Astrocyte of the spinal cord (primary cell): ENCODE results near the gene USP25.

Source experiments
- DNase-seq: peaks from one replicate; pipeline ENCODE4 v3.0.0; 2011; ENCODE audit warnings: low read depth, low spot score
- H3K4me3 ChIP-seq: 2 replicates; pipeline ENCODE4 v1.5.1; 2011; ENCODE audit warnings: low read depth, mild to moderate bottlenecking, low read length, moderate library complexity
- CTCF ChIP-seq: IDR thresholded peaks from 2 replicates; pipeline ENCODE4 v1.5.1; 2012; ENCODE audit warnings: low read depth, mild to moderate bottlenecking, low read length, inconsistent platforms
- in situ Hi-C: cut with HindIII; loops from 2 replicates; pipeline ENCODE4 v1.10.0; 2017; ENCODE audit warnings: low sequenced_read_pairs

The USP25 gene

GRCh38 chr21:15839601-15840000, 109.8 kb downstream of the USP25 start:
- peak; percentile 65 for DNase-seq
- H3K4me3 ChIP-seq = no peak overlapping the region
- in situ Hi-C loops = no loop called here
- TF ChIP-seq CTCF = no peak

- TF ChIP-seq CTCF = no peak
- DNase-seq = no peak
- in situ Hi-C loops = no loop called here
- no peak overlapping the region for H3K4me3 ChIP-seq
These were observed 110.6 kb downstream of the USP25 start for GRCh38 chr21:15840406-15840805.

- in situ Hi-C loops = no loop called here
- no peak overlapping the region for H3K4me3 ChIP-seq
- TF ChIP-seq CTCF = no peak
- DNase-seq = peak; percentile 80
These were observed 112.2 kb downstream of the USP25 start for GRCh38 chr21:15841856-15842564.

GRCh38 chr21:15842565-15842880, 112.7 kb downstream of the USP25 start:
- in situ Hi-C loops = no loop called here
- no peak for DNase-seq
- no peak for TF ChIP-seq CTCF
- H3K4me3 ChIP-seq = no peak overlapping the region

- DNase-seq = no peak
- H3K4me3 ChIP-seq = no peak overlapping the region
- TF ChIP-seq CTCF = no peak
- in situ Hi-C loops = no loop called here
These were observed 114.0 kb downstream of the USP25 start for GRCh38 chr21:15843766-15844165.

- H3K4me3 ChIP-seq = no peak overlapping the region
- DNase-seq = peak; percentile 56
- in situ Hi-C loops = no loop called here
- TF ChIP-seq CTCF = no peak
These were observed 119.1 kb downstream of the USP25 start for GRCh38 chr21:15848634-15849560.
